ENCODE data around the gene PSD4. TPM values are rescaled to one million over a fixed set of nuclear protein-coding genes. Genes with fewer than 3 reads are reported as not detected.
A peak's percentile ranks its signal among the peaks of the same experiment; 100 is the strongest.

The PSD4 gene
- total RNA-seq, 1 donor = 4.7 TPM

- TF ChIP-seq CTCF (IDR thresholded peaks at IDR 0.05; ENCODE audit: insufficient read depth, low read depth, low read length) = no peak
- H3K4me3 ChIP-seq (ENCODE audit: low read depth, low read length) = no peak overlapping the region
- no peak for DNase-seq (ENCODE audit: low read depth)
Measured at GRCh38 chr2:113215056-113215455, 41.3 kb downstream of the PSD4 start.

DNA sequence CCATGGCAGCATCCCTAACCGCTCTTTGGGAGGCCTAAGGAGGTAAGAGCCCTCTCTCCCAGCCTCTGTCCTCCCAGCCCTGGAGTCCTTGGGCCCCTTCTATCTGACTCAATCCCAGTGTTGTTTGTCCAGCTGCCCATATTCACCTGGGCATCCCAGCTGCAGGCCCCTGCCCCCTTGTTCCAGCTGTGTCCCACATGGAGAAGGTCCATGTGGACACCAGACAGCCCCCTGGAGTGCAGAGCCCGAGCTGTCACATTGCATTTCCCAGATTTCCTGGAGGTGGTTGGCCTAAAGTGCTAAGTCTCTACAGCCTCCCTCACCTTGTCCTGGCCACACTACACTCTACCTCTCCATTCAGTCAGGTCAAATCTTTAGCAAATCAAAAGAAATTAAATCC lies 42.5 kb downstream of the PSD4 start:
- DNase-seq (ENCODE audit: low read depth) = no peak
- H3K4me3 ChIP-seq (ENCODE audit: low read depth, low read length) = no peak overlapping the region
- no peak for TF ChIP-seq CTCF (IDR thresholded peaks at IDR 0.05; ENCODE audit: insufficient read depth, low read depth, low read length)

- TF ChIP-seq CTCF (IDR thresholded peaks at IDR 0.05; ENCODE audit: insufficient read depth, low read depth, low read length) = no peak
- DNase-seq (ENCODE audit: low read depth) = no peak
- H3K4me3 ChIP-seq (ENCODE audit: low read depth, low read length) = no peak overlapping the region
Measured at GRCh38 chr2:113216891-113217454, 43.2 kb downstream of the PSD4 start.

DNA sequence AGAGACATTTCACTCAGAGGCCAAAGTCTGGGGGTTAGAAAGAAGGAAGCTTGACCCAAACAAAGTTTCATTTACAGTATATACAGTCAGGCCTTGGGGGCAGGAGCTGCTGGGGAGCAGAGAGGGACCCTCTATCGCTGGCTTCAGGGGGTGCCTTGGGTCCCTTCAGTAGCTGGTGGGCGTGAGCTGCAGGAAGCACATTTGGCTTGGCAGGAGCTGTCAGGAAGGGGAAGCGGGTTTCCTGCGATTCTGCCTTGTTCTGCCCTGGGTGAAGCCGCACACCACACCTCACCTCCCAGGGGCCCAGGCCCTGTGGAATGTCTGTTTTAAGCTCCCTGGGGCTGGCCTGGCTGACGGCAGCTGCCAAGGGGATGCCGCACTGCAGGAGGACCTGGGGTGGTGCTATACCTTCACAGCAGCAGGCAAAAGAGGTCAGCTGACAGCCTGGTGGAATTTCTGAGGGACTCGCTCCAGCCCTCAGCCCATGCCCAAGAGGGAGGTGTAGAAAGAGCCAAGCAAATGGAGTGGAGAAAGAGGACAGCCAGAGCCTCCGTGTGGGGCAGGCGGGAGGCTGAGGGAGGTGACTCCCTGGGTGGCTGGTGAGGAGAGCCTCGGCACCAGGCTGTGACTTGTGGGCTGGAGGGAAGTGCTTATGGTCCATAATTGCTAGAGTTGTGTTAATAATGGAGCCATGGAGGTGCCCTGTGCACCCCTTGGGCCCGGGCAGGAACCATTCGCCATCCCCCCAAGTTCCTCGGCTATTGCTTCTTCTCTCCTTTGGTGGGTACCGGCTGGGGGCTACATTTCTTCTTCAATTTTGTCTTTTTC lies 43.9 kb downstream of the PSD4 start:
- no peak overlapping the region for H3K4me3 ChIP-seq (ENCODE audit: low read depth, low read length)
- TF ChIP-seq CTCF (IDR thresholded peaks at IDR 0.05; ENCODE audit: insufficient read depth, low read depth, low read length) = no peak
- no peak for DNase-seq (ENCODE audit: low read depth)

GRCh38 chr2:113218283-113219091 lies 44.7 kb downstream of the PSD4 start:
- TF ChIP-seq CTCF (IDR thresholded peaks at IDR 0.05; ENCODE audit: insufficient read depth, low read depth, low read length) = no peak
- DNase-seq (ENCODE audit: low read depth) = peak; percentile 86
- H3K4me3 ChIP-seq (ENCODE audit: low read depth, low read length) = no peak overlapping the region

DNA sequence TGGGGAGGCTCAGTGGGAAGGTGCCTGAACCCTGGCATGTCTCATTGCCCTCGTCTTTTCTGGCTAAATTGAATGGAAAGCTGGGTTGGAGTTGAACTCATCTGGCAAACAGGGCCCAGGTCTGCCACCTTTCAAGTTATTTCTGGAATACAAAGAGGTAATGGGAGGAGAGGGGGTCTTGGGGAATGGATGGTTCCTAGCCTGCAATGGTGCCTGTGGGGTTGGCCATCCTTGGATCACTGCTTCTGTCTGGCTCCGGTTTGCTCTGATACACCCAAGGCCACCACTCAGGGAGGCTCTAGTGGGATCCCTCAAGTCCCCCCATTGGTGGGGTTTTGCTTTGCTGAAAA lies 45.3 kb downstream of the PSD4 start:
- no peak for DNase-seq (ENCODE audit: low read depth)
- TF ChIP-seq CTCF (IDR thresholded peaks at IDR 0.05; ENCODE audit: insufficient read depth, low read depth, low read length) = no peak
- no peak overlapping the region for H3K4me3 ChIP-seq (ENCODE audit: low read depth, low read length)
